ENCODE results near the gene MRPL55. TPM values are rescaled to one million over a fixed set of nuclear protein-coding genes. Genes with fewer than 3 reads are reported as not detected.
A peak's percentile ranks its signal among the peaks of the same experiment; 100 is the strongest.

The MRPL55 gene
- total and polyA plus RNA-seq, 2 of the 13 experiments (the other 11 are each of a cell fraction or from before 2014, with no cell fraction given), result 58.6 to 92.9 TPM

DNA sequence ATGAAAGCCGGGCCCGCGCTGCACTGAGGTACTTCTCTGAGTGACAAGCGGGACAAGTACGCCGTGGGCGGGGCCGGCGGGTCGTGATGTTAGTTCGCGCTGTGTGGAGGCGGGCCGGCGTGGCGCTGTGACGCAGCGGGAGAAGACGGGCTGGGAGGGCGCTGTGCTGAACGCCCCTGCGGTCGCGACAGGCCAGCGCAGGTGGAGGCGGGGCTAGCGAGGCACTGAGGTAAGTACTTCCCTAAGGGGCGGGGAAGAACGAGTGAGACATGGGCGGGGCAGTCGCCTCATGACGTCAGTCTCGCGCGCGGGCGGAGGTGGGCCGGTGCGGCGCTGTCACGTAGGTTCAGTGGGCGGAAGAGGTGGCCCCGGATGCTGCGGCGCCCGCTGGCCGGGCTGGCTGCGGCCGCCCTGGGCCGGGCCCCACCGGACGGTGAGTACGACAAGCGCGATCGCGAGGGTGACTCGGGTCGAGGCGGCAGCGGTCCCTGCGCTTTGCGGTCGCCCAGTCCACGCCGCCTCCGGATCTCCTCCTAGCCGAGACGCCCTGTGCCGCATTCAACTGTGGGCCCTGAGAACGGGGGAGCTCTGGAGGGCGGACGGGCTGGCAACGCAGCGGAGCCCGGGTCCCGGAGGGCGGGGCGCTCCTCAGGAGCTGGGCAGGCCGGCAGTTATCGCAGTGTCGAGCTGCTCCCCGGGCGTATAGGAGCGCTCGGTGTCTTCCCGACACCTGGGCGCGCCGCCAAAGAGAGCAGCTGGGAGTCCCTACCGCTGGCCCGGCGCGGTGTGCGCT is 31.0 kb upstream of the MRPL55 start, which contains the start of gene GUK1 (continued):
- TF ChIP-seq REST (IDR thresholded peaks at IDR 0.05; ENCODE audit: borderline replicate concordance in 1 of 2, low read depth in 1 of 2, low read length in 2 of 2) (no peak), ZNF839 (CRISPR knock-in tag; IDR thresholded peaks at IDR 0.05; ENCODE audit: borderline replicate concordance) (0 out of 2 replicates have a peak, but pooled peaks have one; percentile 62), ZNF644 (CRISPR knock-in tag; IDR thresholded peaks at IDR 0.05; ENCODE audit: low read depth) (no peak), ZSCAN21 (CRISPR knock-in tag; IDR thresholded peaks at IDR 0.05; ENCODE audit: borderline replicate concordance) (peak; percentile 99), FOXJ3 (CRISPR knock-in tag; IDR thresholded peaks at IDR 0.05; ENCODE audit: borderline replicate concordance) (no peak), ZSCAN25 (CRISPR knock-in tag; IDR thresholded peaks at IDR 0.05) (peak; percentile 10; the same call in 1 of the 2 replicates), NFYB (CRISPR knock-in tag; IDR thresholded peaks at IDR 0.05) (peak; percentile 77), NFKB2 (CRISPR knock-in tag; IDR thresholded peaks at IDR 0.05; ENCODE audit: borderline replicate concordance) (no peak; the same call in 1 of the 2 replicates), YY1 (IDR thresholded peaks at IDR 0.05; ENCODE audit: insufficient read depth, insufficient replicate concordance, low read depth, low read length) (no peak), PITX1 (CRISPR knock-in tag; IDR thresholded peaks at IDR 0.05) (no peak), ZNF335 (CRISPR knock-in tag; IDR thresholded peaks at IDR 0.05) (no peak), TAF15 (IDR thresholded peaks at IDR 0.05; ENCODE audit: low read depth, low read length, poor library complexity, severe bottlenecking) (no peak), ERF (CRISPR knock-in tag; IDR thresholded peaks at IDR 0.05) (peak; percentile 79; the same call in 1 of the 2 replicates), GZF1 (CRISPR knock-in tag; IDR thresholded peaks at IDR 0.05) (no peak), ZBTB2 (CRISPR knock-in tag; IDR thresholded peaks at IDR 0.05; ENCODE audit: low read depth) (0 out of 2 replicates have a peak, but pooled peaks have one; percentile 19), NCOR1 (IDR thresholded peaks at IDR 0.05; ENCODE audit: borderline replicate concordance, low read length) (no peak), BORCS8-MEF2B (CRISPR knock-in tag; IDR thresholded peaks at IDR 0.05) (no peak), TAF1 (CRISPR knock-in tag; IDR thresholded peaks at IDR 0.05) (peak; percentile 79), RBAK (CRISPR knock-in tag; IDR thresholded peaks at IDR 0.05) (peak; percentile 44; the same call in 1 of the 2 replicates), GABPA (IDR thresholded peaks at IDR 0.05; ENCODE audit: low read depth, low read length) (no peak), GABPA (CRISPR knock-in tag; IDR thresholded peaks at IDR 0.05; ENCODE audit: low read depth) (peak; percentile 79), ZNF234 (CRISPR knock-in tag; conservative IDR thresholded peaks at IDR 0.05) (no peak), ARID2 (CRISPR knock-in tag; IDR thresholded peaks at IDR 0.05; ENCODE audit: borderline replicate concordance) (no peak)
- TF ChIP-seq, protein P1, sequence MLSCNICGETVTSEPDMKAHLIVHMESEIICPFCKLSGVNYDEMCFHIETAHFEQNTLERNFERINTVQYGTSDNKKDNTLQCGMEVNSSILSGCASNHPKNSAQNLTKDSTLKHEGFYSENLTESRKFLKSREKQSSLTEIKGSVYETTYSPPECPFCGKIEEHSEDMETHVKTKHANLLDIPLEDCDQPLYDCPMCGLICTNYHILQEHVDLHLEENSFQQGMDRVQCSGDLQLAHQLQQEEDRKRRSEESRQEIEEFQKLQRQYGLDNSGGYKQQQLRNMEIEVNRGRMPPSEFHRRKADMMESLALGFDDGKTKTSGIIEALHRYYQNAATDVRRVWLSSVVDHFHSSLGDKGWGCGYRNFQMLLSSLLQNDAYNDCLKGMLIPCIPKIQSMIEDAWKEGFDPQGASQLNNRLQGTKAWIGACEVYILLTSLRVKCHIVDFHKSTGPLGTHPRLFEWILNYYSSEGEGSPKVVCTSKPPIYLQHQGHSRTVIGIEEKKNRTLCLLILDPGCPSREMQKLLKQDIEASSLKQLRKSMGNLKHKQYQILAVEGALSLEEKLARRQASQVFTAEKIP (CRISPR knock-in tag; IDR thresholded peaks at IDR 0.05; ENCODE audit: borderline replicate concordance), result no peak

Data from HepG2 (cell line).